HG02840 (cell line): ENCODE results near the gene AIMP1.
"Not testable (repeated sequence)": the region's sequence is repeated elsewhere in the genome, so short reads cannot be mapped to it uniquely, and the experiment has no call there.

Experiments used
- ATAC-seq: cut with Tn5 transposase; IDR thresholded peaks from one replicate; pipeline ENCODE4 v1.9.1; 2021; ENCODE audit warnings: mild to moderate bottlenecking, moderate library complexity, moderate number of reproducible peaks; ENCODE audit not compliant: unreplicated experiment, low FRiP score

Gene AIMP1

DNA sequence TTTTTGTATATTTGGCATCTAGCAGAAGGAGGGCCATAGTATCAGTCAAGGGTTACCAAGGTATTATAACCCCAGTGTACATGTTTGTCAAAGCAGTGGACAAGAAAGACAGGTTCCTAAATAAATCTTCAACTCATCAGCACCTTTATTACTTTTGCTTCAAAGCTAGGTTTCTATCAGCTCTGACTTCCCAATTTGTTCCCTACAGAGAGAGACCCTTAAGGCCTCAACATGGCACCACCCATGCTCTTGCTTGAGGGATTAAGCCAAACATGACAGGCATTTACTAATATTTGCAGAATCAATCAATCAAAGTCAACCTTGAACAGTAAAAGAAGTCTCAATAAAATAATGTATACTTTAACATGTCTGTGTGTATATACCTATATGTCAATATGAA lies 9.8 kb upstream of the AIMP1 start:
- ATAC-seq, result no peak

GRCh38 chr4:106312377-106312776 lies 4.0 kb upstream of the AIMP1 start:
- no peak for ATAC-seq

- no peak for ATAC-seq
Observed at GRCh38 chr4:106312997-106313522, 3.3 kb upstream of the AIMP1 start.

DNA sequence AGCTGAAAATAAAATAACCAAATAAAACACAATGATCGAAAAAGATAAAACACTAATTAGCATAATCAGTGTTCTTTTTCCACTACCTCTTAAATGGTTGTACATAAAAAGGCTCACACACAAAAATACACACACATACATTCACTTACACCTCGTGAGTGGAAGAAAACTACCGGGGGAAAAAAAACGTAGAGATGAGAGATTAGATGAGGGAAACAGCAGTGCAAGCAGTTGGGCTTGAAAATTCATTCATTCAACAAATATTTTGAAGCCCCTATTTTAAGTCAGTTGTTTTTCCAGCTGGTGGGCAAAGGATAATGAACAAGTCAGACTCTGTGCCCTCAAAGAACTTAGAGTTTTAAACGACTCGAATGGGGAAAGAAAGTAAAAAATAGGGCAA lies 1.4 kb upstream of the AIMP1 start:
- ATAC-seq, result no peak

DNA sequence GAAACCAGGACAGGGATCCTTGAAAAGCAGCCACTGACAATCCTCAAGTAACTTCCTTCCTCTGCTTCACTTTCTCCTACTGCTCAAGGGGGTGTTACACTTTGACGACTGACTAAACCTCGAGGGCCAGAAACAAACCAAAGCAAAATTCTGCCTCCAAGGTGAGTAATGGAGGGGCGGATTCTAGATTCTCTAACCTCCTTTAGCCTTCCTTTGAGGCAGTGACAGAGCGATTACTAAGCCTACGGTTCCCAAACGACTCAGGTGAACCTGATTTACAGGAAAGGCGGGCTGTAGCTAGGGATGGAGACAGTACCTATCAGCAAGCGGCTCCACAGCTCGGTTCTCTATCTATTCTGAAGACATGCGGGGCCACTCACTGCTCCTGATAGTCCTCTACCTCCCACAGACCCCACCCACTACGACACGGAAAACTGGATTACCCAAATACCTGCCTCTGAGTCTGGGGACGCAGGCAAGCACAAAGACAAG lies 828 bp upstream of the AIMP1 start:
- peak; percentile 23 for ATAC-seq

DNA sequence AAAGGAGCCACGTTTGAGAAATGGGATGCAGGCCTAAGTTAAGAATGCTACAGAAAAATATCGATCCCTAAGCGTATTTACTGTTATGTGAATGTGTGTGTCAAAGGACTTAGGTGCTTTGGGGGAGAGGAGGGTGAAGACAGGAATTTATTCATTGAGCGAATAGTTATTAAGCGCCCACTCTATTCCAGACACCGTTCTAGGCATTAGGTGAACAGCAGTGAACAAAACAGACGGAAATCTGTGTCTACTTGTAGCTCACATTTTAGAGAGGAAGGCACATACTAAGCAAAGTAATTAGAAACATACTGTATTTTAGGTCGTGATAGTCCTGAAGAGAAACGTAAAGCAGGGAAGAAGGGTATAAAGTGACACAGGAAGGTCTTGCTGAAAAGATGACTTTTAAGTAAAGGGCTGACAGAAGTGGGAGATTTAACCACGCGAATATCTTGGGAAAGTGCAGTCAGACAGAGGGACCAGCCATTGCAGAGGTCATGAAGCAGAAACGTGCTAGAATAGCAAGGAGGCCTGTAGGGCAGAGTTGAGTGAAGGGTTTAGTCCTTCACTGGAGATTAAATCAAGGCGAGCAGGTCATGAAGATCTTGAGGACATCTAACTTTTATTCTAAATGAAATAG lies 541 bp downstream of the AIMP1 start:
- ATAC-seq, result peak; percentile 8

- ATAC-seq, result no peak
Observed at GRCh38 chr4:106317815-106318214, 1.5 kb downstream of the AIMP1 start.

DNA sequence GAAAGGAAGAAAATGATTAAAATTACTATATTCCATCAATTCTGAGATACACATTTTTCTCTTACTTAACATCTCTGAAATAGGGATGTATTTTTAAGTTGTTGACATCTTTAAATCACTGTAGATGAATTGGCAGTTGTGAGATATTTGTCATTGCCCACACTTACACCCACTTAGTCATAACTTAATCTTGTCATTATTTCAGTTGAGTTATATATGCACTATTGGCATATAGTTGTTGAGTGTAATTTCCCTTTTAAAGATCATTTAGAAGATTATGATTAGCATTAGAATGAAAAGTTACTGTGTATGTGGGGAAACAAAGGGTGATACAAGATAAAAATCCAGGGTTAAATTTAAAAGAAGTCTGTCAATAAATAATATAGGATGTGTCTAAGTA lies 2.2 kb downstream of the AIMP1 start:
- ATAC-seq, result no peak

- ATAC-seq, result no peak
Observed at GRCh38 chr4:106320235-106320634, 3.9 kb downstream of the AIMP1 start.

- ATAC-seq, result not testable (repeated sequence)
Observed at GRCh38 chr4:106321168-106321567, 4.8 kb downstream of the AIMP1 start.

DNA sequence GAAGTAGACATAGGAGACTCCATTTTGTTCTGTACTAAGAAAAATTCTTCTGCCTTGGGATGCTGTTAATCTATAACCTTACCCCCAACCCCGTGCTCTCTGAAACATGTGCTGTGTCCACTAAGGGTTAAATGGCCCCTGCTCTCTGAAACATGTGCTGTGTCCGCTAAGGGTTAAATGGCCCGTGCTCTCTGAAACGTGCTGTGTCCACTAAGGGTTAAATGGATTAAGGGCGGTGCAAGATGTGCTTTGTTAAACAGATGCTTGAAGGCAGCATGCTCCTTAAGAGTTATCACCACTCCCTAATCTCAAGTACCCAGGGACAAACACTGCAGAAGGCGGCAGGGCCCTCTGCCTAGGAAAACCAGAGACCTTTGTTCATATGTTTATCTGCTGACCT lies 5.5 kb downstream of the AIMP1 start:
- ATAC-seq, result not testable (repeated sequence)

DNA sequence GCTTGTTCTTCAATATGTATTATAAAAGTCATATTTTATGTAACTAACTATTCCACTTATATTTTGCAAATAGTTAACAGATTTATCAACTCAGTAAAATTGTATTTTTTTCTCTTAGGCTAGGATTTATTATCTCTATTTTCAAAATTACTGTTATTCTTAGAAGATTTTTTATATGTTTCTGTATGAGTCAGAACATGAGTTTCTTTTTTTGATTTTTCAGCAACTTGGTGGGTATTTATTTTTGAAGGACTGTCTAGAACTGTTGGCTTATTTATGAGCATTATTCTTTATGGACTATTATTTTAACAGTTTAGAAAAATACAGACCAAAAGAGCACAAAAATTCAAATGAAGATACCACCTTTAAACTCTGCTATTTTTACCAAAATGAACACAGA lies 6.8 kb downstream of the AIMP1 start:
- no peak for ATAC-seq

DNA sequence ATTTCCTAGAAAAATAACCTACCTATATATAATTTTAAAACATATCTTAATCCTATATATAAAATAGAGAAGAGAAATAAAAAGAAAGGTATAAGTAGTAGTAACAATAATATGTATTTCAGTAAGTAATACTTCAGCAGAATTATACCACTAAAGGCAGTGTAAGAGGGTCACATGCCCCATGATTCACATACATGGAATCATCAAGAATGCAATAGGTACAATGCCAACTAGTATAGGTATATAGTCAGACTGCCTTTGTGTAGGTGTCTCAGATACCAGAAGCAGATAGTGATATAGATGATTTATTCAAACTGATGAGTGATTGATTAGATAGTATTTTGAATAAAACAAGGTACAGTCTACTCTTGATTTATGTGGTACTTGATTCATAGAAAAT lies 9.4 kb downstream of the AIMP1 start:
- no peak for ATAC-seq

- ATAC-seq, result peak; percentile 74
Observed at GRCh38 chr4:106329041-106329618, 12.8 kb downstream of the AIMP1 start.

- no peak for ATAC-seq
Observed at GRCh38 chr4:106333186-106333585, 16.8 kb downstream of the AIMP1 start.

DNA sequence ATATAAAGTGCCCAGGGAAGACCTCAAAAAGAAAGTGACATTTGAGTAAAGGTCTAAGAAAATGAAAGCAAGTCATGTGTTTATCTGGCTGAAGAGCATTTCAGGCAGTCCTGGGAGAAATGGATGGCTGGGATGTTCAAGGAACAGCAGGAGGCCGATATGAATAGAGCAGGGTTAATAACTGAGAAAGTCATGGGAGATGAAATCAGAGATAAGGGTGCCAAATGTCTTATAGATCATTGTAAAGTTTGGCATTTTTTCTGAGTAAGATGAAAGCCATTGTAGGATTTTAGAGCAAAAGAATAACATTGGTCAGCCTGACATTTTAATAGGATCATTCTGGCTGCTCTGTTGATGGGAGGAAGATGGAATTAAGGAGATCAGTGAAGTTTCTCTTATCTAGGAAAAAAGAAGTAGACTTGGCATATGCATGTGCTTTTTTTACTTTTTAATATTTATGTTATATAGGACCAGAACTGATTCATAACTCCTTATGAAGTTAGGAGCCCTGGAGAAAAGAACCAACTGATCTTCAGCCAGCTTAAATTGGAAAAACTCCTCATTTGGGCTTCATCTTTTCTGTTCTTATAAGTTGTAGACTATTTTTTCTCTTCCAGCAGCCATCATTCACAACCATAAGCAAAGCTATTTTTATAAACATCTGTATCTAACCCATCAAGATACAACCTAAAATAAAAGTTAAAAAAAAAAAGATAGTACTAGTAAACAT lies 18.6 kb downstream of the AIMP1 start:
- no peak for ATAC-seq

DNA sequence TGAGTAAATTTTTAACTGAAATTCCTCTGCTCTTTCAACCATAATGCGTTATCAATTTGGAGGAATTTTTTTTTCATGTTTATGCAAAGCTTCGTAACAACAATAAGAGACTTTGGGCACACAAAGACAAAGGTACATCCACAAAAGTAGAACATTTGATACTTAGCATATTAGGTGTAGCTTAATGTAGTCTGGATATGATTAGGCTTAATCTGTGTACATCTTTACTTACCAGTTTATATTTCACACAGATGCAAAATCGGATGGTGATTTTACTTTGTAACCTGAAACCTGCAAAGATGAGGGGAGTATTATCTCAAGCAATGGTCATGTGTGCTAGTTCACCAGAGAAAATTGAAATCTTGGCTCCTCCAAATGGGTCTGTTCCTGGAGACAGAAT lies 20.3 kb downstream of the AIMP1 start:
- ATAC-seq, result no peak

DNA sequence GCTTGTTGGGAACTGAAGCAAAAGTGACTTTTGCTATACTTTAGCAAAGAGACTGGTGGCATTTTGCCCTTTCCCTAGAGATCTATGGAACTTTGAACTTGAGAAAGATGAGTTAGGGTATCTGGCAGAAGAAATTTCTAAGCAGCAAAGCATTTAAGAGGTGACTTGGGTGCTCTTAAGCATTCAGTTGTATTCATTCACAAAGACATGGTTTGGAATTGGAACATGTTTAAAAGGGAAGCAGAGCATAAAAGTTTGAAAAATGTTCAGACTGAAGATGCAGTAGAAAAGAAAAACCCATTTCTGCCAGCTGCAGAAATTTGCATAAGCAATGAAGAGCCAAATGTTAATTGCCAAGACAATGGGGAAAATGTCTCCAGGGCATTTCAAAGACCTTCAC lies 21.6 kb downstream of the AIMP1 start:
- no peak for ATAC-seq

DNA sequence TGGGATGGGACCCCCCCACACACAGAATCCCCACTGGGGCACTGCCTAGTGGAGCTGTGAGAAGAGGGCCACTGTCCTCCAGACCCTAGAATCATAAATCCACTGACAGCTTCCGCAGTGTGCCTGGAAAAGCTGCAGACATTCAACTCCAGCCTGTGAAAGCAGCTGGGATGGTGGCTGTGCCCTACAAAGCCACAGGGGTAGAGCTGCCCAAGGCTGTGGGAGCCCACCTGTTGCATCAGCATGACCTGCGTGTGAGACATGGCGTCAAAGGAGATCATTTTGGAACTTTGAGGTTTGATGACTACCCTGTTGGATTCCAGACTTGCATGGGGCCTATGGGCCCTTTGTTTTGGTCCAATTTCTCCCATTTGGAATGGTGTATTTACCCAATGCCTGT lies 22.3 kb downstream of the AIMP1 start:
- ATAC-seq, result no peak

DNA sequence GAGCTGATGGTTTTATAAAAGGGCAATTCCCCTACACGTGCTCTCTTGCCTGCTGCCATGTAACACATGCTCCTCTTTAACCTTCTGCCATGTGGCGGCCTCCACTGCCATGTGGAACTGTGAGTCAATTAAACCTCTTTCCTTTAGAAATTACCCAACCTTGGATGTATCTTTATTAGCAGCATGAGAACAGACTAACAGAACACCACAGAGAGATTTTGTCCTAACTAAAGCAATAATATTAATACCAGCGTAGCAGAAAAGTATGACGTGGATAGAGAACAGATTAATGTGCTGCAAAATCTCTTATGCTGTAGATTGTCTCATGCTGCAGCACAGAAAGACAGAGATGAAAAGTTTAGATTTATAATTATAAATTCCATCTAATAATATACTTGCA lies 23.1 kb downstream of the AIMP1 start:
- no peak for ATAC-seq

DNA sequence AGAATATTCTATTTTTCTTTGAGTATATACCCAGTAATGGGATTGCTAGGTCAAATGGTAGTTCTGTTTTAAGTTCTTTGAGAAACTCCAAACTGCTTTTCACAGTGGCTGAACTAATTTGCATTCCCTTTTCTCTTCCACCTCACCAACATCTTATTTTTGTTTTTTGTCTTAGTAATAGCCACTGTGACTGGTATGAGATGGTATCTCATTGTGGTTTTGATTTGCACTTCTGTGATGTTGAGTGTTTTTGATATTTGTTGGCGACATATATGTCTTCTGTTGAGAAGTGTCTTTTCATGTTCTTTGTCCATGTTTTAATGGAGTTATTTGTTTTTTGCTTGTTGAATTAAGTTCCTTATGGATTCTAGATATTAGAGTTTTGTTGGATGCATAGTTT lies 24.4 kb downstream of the AIMP1 start:
- no peak for ATAC-seq
